PC-9 (cell line): ENCODE results near the gene OR5AN1. TPM values are rescaled to one million over a fixed set of nuclear protein-coding genes. Genes with fewer than 3 reads are reported as not detected.

Experiments
- total RNA-seq: library from RNA; stranded (reverse); gene quantifications from 2 replicates; pipeline ENCODE4 v1.2.3, GENCODE V29; 2021

OR5AN1 gene
- total RNA-seq, 1 experiment from 2014 or later = not detected

Other genes with a start within 250 kb of the OR5AN1 start
- gene FAM111A, start 216.0 kb upstream of the OR5AN1 start, total RNA-seq = 57.8 and 95.3 TPM in 2 replicates
- gene DTX4, start 186.8 kb upstream of the OR5AN1 start, total RNA-seq = 28.4 and 34.5 TPM in 2 replicates
- gene MPEG1, start 146.0 kb upstream of the OR5AN1 start, total RNA-seq = not detected in 2 replicates
- not detected in 2 replicates for gene OR5A2, start 67.5 kb downstream of the OR5AN1 start, total RNA-seq
- gene OR5A1, start 77.6 kb downstream of the OR5AN1 start, total RNA-seq = not detected in 2 replicates
- not detected in 2 replicates for gene OR4D6, start 98.1 kb downstream of the OR5AN1 start, total RNA-seq
- gene OR4D10, start 114.4 kb downstream of the OR5AN1 start, total RNA-seq = not detected in 2 replicates
- gene OR4D11, start 144.7 kb downstream of the OR5AN1 start, total RNA-seq = not detected in 2 replicates
- not detected in 2 replicates for gene OR4D9, start 152.6 kb downstream of the OR5AN1 start, total RNA-seq